Measurements from ENCODE around the gene GPS2.

GPS2 gene

DNA sequence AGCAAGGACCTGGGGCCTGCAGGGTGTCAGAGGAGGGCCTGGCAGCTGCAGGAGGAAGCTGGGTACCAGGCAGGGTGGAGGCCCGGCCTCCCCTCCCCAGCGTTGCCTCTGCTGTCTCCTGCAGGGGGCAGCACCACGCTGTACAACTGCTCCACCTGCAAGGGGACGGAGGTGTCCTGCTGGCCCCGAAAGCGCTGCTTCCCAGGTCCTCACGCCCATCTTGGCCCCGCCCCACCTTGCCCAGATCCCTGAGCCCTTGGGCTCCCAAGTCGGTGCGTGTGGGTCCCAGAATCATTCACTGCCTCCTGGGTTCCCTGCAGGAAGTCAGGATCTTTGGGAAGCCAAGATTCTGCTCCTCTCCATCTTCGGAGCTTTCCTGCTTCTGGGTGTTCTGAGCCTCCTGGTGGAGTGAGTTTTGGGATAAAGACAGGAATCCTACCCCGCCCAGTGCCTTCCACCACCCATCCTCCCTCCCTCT lies 41.0 kb upstream of the GPS2 start (continued):
- TF ChIP-seq, protein P1, sequence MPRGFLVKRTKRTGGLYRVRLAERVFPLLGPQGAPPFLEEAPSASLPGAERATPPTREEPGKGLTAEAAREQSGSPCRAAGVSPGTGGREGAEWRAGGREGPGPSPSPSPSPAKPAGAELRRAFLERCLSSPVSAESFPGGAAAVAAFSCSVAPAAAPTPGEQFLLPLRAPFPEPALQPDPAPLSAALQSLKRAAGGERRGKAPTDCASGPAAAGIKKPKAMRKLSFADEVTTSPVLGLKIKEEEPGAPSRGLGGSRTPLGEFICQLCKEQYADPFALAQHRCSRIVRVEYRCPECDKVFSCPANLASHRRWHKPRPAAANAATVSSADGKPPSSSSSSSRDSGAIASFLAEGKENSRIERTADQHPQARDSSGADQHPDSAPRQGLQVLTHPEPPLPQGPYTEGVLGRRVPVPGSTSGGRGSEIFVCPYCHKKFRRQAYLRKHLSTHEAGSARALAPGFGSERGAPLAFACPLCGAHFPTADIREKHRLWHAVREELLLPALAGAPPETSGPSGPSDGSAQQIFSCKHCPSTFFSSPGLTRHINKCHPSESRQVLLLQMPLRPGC (tag by site-specific recombination; IDR thresholded peaks at IDR 0.05): no peak
- no peak for TF ChIP-seq ZNF645 (tag by site-specific recombination; IDR thresholded peaks at IDR 0.05)
- TF ChIP-seq ZNF449 (tag by site-specific recombination; IDR thresholded peaks at IDR 0.05): no peak
- TF ChIP-seq ZNF280C (tag by site-specific recombination; IDR thresholded peaks at IDR 0.05): no peak
- TF ChIP-seq SP3 (tag by site-specific recombination; IDR thresholded peaks at IDR 0.05): peak; percentile 75
- no peak for TF ChIP-seq ZNF138 (tag by site-specific recombination; IDR thresholded peaks at IDR 0.05; ENCODE audit: borderline replicate concordance)
- no peak for TF ChIP-seq ZNF560 (tag by site-specific recombination; IDR thresholded peaks at IDR 0.05; ENCODE audit: borderline replicate concordance)
- TF ChIP-seq ZNF654 (tag by site-specific recombination; IDR thresholded peaks at IDR 0.05; ENCODE audit: low read depth): peak; percentile 85
- no peak for TF ChIP-seq ZNF16 (tag by site-specific recombination; IDR thresholded peaks at IDR 0.05; ENCODE audit: low read depth)
- peak; percentile 80 for TF ChIP-seq ZEB2 (tag by site-specific recombination; IDR thresholded peaks at IDR 0.05)
- TF ChIP-seq, protein P2, sequence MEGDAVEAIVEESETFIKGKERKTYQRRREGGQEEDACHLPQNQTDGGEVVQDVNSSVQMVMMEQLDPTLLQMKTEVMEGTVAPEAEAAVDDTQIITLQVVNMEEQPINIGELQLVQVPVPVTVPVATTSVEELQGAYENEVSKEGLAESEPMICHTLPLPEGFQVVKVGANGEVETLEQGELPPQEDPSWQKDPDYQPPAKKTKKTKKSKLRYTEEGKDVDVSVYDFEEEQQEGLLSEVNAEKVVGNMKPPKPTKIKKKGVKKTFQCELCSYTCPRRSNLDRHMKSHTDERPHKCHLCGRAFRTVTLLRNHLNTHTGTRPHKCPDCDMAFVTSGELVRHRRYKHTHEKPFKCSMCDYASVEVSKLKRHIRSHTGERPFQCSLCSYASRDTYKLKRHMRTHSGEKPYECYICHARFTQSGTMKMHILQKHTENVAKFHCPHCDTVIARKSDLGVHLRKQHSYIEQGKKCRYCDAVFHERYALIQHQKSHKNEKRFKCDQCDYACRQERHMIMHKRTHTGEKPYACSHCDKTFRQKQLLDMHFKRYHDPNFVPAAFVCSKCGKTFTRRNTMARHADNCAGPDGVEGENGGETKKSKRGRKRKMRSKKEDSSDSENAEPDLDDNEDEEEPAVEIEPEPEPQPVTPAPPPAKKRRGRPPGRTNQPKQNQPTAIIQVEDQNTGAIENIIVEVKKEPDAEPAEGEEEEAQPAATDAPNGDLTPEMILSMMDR (tag by site-specific recombination; IDR thresholded peaks at IDR 0.05): peak; percentile 93
- TF ChIP-seq, protein P3, sequence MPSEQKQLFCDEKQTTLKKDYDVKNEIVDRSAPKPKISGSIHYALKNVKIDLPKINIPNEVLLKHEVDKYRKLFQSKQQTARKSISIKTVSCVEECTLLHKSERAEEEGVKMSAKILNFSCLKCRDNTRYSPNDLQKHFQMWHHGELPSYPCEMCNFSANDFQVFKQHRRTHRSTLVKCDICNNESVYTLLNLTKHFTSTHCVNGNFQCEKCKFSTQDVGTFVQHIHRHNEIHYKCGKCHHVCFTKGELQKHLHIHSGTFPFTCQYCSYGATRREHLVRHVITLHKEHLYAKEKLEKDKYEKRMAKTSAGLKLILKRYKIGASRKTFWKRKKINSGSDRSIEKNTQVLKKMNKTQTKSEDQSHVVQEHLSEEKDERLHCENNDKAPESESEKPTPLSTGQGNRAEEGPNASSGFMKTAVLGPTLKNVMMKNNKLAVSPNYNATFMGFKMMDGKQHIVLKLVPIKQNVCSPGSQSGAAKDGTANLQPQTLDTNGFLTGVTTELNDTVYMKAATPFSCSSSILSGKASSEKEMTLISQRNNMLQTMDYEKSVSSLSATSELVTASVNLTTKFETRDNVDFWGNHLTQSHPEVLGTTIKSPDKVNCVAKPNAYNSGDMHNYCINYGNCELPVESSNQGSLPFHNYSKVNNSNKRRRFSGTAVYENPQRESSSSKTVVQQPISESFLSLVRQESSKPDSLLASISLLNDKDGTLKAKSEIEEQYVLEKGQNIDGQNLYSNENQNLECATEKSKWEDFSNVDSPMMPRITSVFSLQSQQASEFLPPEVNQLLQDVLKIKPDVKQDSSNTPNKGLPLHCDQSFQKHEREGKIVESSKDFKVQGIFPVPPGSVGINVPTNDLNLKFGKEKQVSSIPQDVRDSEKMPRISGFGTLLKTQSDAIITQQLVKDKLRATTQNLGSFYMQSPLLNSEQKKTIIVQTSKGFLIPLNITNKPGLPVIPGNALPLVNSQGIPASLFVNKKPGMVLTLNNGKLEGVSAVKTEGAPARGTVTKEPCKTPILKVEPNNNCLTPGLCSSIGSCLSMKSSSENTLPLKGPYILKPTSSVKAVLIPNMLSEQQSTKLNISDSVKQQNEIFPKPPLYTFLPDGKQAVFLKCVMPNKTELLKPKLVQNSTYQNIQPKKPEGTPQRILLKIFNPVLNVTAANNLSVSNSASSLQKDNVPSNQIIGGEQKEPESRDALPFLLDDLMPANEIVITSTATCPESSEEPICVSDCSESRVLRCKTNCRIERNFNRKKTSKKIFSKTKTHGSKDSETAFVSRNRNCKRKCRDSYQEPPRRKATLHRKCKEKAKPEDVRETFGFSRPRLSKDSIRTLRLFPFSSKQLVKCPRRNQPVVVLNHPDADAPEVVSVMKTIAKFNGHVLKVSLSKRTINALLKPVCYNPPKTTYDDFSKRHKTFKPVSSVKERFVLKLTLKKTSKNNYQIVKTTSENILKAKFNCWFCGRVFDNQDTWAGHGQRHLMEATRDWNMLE (tag by site-specific recombination; conservative IDR thresholded peaks at IDR 0.05; ENCODE audit: low read depth): no peak
- no peak for TF ChIP-seq TRIM28 (IDR thresholded peaks at IDR 0.05; ENCODE audit: borderline replicate concordance, low read length)
- TF ChIP-seq TSHZ1 (tag by site-specific recombination; IDR thresholded peaks at IDR 0.05; ENCODE audit: borderline replicate concordance): no peak
- TF ChIP-seq ZBTB20 (tag by site-specific recombination; IDR thresholded peaks at IDR 0.05): peak; percentile 36
- TF ChIP-seq RBAK (tag by site-specific recombination; IDR thresholded peaks at IDR 0.05): no peak
- no peak for TF ChIP-seq ZSCAN23 (tag by site-specific recombination; IDR thresholded peaks at IDR 0.05)
- peak; percentile 82 for TF ChIP-seq KLF8 (tag by site-specific recombination; IDR thresholded peaks at IDR 0.05)
- TF ChIP-seq ZSCAN4 (tag by site-specific recombination; IDR thresholded peaks at IDR 0.05): 0 out of 2 replicates have a peak, but pooled peaks have one; percentile 17
- TF ChIP-seq ZFP37 (tag by site-specific recombination; IDR thresholded peaks at IDR 0.05): 0 out of 2 replicates have a peak, but pooled peaks have one; percentile 72
- TF ChIP-seq ZNF624 (tag by site-specific recombination; IDR thresholded peaks at IDR 0.05): no peak

All from HEK293 (cell line).